RWPE2 (cell line): ENCODE results near the gene VWA5A.
A peak's percentile ranks its signal among the peaks of the same experiment; 100 is the strongest.

Experiments
- ATAC-seq: fragments of 200-7000 bp; cut with Tn5 transposase; 3 replicates; pipeline ENCODE4 v1.9.1; 2021; ENCODE audit warnings: low read depth
- DNase-seq: peaks from one replicate; pipeline ENCODE4 v3.0.0-alpha.2; 2020; ENCODE audit warnings: low spot score
- H3K27ac ChIP-seq: fragments of 450-650 bp; 2 replicates; pipeline ENCODE4 v1.5.1; 2017; ENCODE audit warnings: mild to moderate bottlenecking; ENCODE audit not compliant: poor library complexity, severe bottlenecking
- H3K27me3 ChIP-seq: fragments of 250-450 bp; sonication (Bioruptor Pico); 2 replicates; pipeline ENCODE4 v1.5.1; 2021; ENCODE audit warnings: mild to moderate bottlenecking, moderate library complexity; ENCODE audit not compliant: insufficient read depth, poor library complexity, severe bottlenecking
- H3K36me3 ChIP-seq: fragments of 250-450 bp; sonication (Bioruptor Pico); 2 replicates; pipeline ENCODE4 v1.5.1; 2020; ENCODE audit warnings: low read depth, mild to moderate bottlenecking, moderate library complexity
- H3K4me1 ChIP-seq: fragments of 250-450 bp; sonication (Bioruptor Pico); 2 replicates; pipeline ENCODE4 v1.5.1; 2021; ENCODE audit warnings: mild to moderate bottlenecking, moderate library complexity; ENCODE audit not compliant: insufficient read depth, poor library complexity, severe bottlenecking
- H3K4me3 ChIP-seq: fragments of 250-450 bp; sonication (Bioruptor Pico); 2 replicates; pipeline ENCODE4 v1.5.1; 2021; ENCODE audit warnings: mild to moderate bottlenecking, moderate library complexity; ENCODE audit not compliant: severe bottlenecking
- H3K9me3 ChIP-seq: fragments of 250-450 bp; sonication (Bioruptor Pico); 2 replicates; pipeline ENCODE4 v1.5.1; 2021; ENCODE audit warnings: mild to moderate bottlenecking, moderate library complexity; ENCODE audit not compliant: severe bottlenecking
- TF ChIP-seq, protein P1 (sequence below): fragments of 450-650 bp; IDR thresholded peaks from one replicate; pipeline ENCODE4 v1.5.1; 2017; ENCODE audit warnings: mild to moderate bottlenecking, moderate library complexity; ENCODE audit not compliant: poor library complexity, severe bottlenecking

VWA5A gene

DNA sequence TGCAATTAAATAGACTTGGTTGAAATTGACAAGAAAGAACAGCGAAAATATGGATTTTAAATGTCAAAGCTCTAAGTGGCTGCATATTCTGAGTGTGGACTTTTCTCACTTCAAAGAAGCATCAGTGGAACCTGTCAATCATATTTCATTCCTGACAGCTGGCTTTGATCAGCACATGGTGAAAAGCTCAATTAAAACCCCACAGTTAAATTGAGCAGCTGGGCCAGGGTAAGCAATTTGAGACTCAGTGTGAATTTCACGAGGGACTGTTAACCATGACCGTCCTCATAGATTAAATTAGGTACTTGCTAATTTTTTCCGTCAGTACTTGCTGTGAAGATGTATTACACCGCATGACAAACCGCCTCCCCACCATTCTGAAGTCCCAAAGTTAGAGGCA, 56.9 kb downstream of the VWA5A start:
- DNase-seq (no peak), ATAC-seq (no peak)
- TF ChIP-seq, protein P1, sequence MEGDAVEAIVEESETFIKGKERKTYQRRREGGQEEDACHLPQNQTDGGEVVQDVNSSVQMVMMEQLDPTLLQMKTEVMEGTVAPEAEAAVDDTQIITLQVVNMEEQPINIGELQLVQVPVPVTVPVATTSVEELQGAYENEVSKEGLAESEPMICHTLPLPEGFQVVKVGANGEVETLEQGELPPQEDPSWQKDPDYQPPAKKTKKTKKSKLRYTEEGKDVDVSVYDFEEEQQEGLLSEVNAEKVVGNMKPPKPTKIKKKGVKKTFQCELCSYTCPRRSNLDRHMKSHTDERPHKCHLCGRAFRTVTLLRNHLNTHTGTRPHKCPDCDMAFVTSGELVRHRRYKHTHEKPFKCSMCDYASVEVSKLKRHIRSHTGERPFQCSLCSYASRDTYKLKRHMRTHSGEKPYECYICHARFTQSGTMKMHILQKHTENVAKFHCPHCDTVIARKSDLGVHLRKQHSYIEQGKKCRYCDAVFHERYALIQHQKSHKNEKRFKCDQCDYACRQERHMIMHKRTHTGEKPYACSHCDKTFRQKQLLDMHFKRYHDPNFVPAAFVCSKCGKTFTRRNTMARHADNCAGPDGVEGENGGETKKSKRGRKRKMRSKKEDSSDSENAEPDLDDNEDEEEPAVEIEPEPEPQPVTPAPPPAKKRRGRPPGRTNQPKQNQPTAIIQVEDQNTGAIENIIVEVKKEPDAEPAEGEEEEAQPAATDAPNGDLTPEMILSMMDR, result no peak
- no peaks in the 10 kb centered on the region for H3K27me3 ChIP-seq
- no peaks in the 10 kb centered on the region for H3K36me3 ChIP-seq
- H3K27ac ChIP-seq, result no peak overlapping the region
- no peaks in the 10 kb centered on the region for H3K4me1 ChIP-seq
- H3K9me3 ChIP-seq, result no peaks in the 10 kb centered on the region
- H3K4me3 ChIP-seq, result no peak overlapping the region

DNA sequence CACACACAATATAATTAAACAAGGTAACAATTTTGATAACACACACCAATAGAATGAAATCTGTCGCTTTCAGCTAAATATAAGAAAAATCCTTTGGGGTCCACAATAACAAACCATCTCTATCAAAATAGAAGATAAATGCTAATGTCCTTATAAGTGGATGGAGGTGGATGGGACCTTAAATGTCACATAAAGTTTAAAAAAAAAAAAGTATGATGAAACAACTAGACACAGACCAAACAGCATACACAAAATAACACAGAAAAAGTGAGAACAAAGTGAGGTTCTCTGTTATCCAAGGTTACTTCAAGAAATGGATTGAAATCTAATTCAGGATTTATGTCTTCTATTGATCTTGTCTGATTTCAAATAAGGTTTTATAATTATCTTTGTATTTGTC, 57.3 kb downstream of the VWA5A start:
- no peak for ATAC-seq
- no peaks in the 10 kb centered on the region for H3K4me1 ChIP-seq
- H3K27ac ChIP-seq, result no peak overlapping the region
- H3K4me3 ChIP-seq, result no peak overlapping the region
- no peaks in the 10 kb centered on the region for H3K9me3 ChIP-seq
- H3K36me3 ChIP-seq, result no peaks in the 10 kb centered on the region
- no peaks in the 10 kb centered on the region for H3K27me3 ChIP-seq
- TF ChIP-seq, protein P1, result no peak
- no peak for DNase-seq

DNA sequence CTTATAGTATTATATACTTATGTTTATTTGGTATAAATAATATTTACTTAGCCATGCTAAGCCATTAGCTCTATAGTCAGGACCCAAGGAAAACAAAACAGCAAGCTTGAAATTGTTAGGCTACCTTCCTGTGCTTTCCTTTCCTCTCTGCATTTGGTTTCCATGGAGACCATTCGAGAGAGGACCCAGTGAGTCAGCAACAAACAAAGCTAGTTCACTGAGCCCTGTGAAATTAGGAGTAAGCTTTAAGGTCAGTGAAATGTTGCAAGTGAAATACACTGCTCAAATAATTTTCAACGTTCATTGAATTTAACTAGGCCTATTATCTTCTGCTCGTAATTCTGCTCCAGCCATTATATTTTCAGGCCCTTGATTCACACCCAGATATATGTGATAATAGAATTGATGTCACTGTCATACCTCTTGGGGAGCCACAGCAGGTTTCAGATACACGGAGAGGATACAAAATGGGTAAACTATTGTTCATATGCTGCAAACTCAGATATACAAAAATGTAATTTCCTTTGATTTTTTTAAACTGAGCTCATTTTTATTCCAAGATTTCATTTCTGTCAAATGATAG, 58.8 kb downstream of the VWA5A start:
- TF ChIP-seq, protein P1, result no peak
- no peaks in the 10 kb centered on the region for H3K27me3 ChIP-seq
- DNase-seq (no peak), ATAC-seq (peak; percentile 92)
- no peak overlapping the region for H3K27ac ChIP-seq
- H3K4me1 ChIP-seq, result peaks cover 3% of the 10 kb centered on the region
- H3K36me3 ChIP-seq, result no peaks in the 10 kb centered on the region
- no peaks in the 10 kb centered on the region for H3K9me3 ChIP-seq
- H3K4me3 ChIP-seq, result no peak overlapping the region

DNA sequence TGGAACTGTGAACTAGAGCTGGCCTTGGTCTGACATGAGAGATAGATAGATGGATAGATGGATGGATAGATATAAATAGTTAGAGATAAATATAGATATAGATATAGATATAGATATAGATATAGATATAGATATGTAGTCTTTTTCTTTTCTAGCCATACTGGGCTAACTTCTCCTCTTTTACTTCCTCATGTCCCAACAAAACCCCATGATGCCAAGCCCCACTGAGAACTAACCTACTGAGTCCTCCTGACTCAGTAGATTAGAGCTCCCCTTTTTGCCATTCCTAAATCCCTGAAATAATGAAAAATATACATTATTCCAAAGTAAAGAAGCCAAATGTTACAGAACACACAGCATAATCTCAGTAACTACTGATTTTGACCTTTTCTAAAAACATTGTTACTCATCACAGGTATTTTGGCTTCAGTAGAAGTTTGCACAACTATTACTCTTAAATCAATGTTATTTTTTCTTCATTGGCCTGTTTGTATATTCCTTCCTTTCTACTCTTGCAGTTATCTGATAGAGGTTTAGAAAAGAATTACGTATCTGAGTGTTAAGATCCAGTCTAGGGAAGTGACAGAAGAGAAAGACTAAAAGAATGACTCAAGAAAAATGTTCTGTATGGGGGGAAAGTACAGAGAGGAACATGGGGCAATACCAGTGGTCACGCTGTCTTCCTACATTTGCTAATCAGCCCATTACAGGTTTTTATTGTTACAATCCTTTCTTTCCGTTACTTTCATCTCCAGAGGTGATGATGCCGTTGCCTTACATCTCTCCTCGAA, 61.9 kb downstream of the VWA5A start:
- TF ChIP-seq, protein P1, result no peak
- H3K4me3 ChIP-seq, result no peak overlapping the region
- ATAC-seq (no peak), DNase-seq (no peak)
- H3K27ac ChIP-seq, result no peak overlapping the region
- H3K27me3 ChIP-seq, result no peaks in the 10 kb centered on the region
- H3K36me3 ChIP-seq, result no peaks in the 10 kb centered on the region
- peaks cover 10% of the 10 kb centered on the region for H3K4me1 ChIP-seq
- no peaks in the 10 kb centered on the region for H3K9me3 ChIP-seq

DNA sequence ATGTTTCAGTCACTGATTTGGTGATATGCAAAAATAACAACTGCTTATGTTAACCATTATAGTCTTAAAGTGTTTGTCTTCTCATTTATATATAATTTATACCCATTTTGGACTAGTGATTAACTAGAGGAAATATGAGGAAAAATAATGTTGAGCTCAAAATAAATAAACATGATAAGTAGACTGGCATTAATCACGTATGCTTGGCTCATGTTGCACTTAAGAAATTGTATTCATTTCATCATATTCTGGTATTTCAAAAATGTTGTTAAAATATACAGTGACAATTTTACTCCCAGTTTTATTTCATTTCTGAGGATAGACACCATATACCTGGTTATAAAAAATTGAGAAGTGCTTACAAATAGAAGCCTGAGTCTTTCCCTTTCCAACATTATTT, 64.1 kb downstream of the VWA5A start:
- ATAC-seq (peak; percentile 45; the same call in 1 of the 3 replicates), DNase-seq (no peak)
- Histone ChIP-seq H3K4me3 (no peak overlapping the region), H3K9me3 (no peaks in the 10 kb centered on the region), H3K27me3 (no peaks in the 10 kb centered on the region), H3K36me3 (no peaks in the 10 kb centered on the region), H3K27ac (no peak overlapping the region), H3K4me1 (peaks cover 10% of the 10 kb centered on the region)
- TF ChIP-seq, protein P1, result no peak
